Prostate gland (tissue), 2 donors: ENCODE data around the gene C9orf152.

Experiments
- POLR2AphosphoS5 ChIP-seq: sonication (generic); formaldehyde crosslinking; IDR thresholded peaks from one replicate; pipeline ENCODE4 v1.6.1; 2017; ENCODE audit warnings: antibody characterized with exemption
- TF ChIP-seq, protein P1 (sequence below), 4 experiments: fragments of 200-600 bp in 2 of 4; fragments of 450-650 bp in 2 of 4; sonication (generic) in 2 of 4; IDR thresholded peaks; 1 replicate in 3 of 4; 2 replicates in 1 of 4; pipeline ENCODE4 v1.5.1; 2016 to 2019; ENCODE audit warnings: antibody characterized with exemption in 4 of 4, mild to moderate bottlenecking in 2 of 4, moderate library complexity in 2 of 4

DNA sequence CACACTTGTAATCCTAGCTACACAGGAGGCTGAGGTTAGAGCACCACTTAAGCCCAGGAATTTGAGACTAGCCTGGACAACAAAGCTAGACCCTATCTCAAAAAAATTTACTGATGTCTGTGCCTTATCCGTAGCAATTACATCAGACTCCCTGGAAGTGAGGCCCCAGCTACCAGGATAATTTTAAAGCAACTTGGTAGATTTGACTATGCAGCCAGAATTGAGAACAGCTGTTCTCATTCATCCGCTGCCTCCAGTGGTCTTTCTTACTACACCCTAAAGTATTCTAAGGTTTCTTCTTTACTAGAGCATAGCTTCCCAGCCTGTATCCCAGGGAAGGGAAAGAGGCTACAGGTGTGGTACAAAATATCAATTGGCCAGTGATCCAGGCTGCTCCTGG lies 20.4 kb upstream of the C9orf152 start:
- no peak for TF ChIP-seq POLR2AphosphoS5
- TF ChIP-seq, protein P1, sequence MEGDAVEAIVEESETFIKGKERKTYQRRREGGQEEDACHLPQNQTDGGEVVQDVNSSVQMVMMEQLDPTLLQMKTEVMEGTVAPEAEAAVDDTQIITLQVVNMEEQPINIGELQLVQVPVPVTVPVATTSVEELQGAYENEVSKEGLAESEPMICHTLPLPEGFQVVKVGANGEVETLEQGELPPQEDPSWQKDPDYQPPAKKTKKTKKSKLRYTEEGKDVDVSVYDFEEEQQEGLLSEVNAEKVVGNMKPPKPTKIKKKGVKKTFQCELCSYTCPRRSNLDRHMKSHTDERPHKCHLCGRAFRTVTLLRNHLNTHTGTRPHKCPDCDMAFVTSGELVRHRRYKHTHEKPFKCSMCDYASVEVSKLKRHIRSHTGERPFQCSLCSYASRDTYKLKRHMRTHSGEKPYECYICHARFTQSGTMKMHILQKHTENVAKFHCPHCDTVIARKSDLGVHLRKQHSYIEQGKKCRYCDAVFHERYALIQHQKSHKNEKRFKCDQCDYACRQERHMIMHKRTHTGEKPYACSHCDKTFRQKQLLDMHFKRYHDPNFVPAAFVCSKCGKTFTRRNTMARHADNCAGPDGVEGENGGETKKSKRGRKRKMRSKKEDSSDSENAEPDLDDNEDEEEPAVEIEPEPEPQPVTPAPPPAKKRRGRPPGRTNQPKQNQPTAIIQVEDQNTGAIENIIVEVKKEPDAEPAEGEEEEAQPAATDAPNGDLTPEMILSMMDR (IDR thresholded peaks at IDR 0.05), result no peak
